Right ventricle myocardium inferior (tissue), 1 donor: Measurements from ENCODE around the gene FOXK1. TPM values are rescaled to one million over a fixed set of nuclear protein-coding genes. Genes with fewer than 3 reads are reported as not detected.

Experiments
- ATAC-seq: fragments of 200-7000 bp; cut with Tn5 transposase; one replicate; pipeline ENCODE4 v1.9.1; 2020; ENCODE audit warnings: mild to moderate bottlenecking, moderate library complexity
- DNase-seq: peaks from one replicate; pipeline ENCODE4 v3.0.0; 2021; ENCODE audit errors: missing footprints
- intact Hi-C: fragments of 100-400 bp; cut with DNase I; formaldehyde crosslinking; loops from one replicate; pipeline ENCODE4 v1.11.0; 2022
- total RNA-seq: library from RNA; stranded (reverse); fragmentation: NEBNext Ultra II Directional; extraction: Animal tissue kit (Norgen Biotek cat#: 25700); gene quantifications from one replicate; pipeline ENCODE4 v1.2.1, GENCODE V29; 2021
- donor health status: DM: no; HTN: yes; CAD: no; lungs with severe emphysema.

The FOXK1 gene
- total RNA-seq, 1 donor from 2014 or later, result 16.8 TPM

GRCh38 chr7:4730276-4730675, 48.2 kb downstream of the FOXK1 start:
- intact Hi-C loops, result no loop called here
- ATAC-seq (no peak), DNase-seq (peak; percentile 43)

- ATAC-seq, result no peak
- intact Hi-C loops, result no loop called here
- peak; percentile 54 for DNase-seq
Observed at GRCh38 chr7:4730971-4731370, 48.9 kb downstream of the FOXK1 start.

- ATAC-seq, result no peak
- intact Hi-C loops, result no loop called here
- no peak for DNase-seq
Observed at GRCh38 chr7:4731803-4732202, 49.7 kb downstream of the FOXK1 start.

GRCh38 chr7:4733936-4734528, 51.9 kb downstream of the FOXK1 start:
- intact Hi-C loops, result no loop called here
- DNase-seq (no peak), ATAC-seq (no peak)

GRCh38 chr7:4734587-4735345, 52.7 kb downstream of the FOXK1 start:
- DNase-seq, result no peak
- intact Hi-C loops, result no loop called here
- peak; percentile 47 for ATAC-seq

GRCh38 chr7:4737300-4737699, 55.2 kb downstream of the FOXK1 start:
- intact Hi-C loops, result no loop called here
- DNase-seq (no peak), ATAC-seq (no peak)

GRCh38 chr7:4738711-4739527, 56.8 kb downstream of the FOXK1 start:
- intact Hi-C loops, result no loop called here
- ATAC-seq (peak; percentile 55), DNase-seq (no peak)

GRCh38 chr7:4739528-4739992, 57.5 kb downstream of the FOXK1 start:
- DNase-seq, result no peak
- intact Hi-C loops, result no loop called here
- peak; percentile 71 for ATAC-seq

- intact Hi-C loops, result no loop called here
- ATAC-seq, result no peak
- DNase-seq, result no peak
Observed at GRCh38 chr7:4740796-4741195, 58.7 kb downstream of the FOXK1 start.

GRCh38 chr7:4742051-4742573, 60.0 kb downstream of the FOXK1 start:
- intact Hi-C loops, result no loop called here
- DNase-seq (no peak), ATAC-seq (no peak)

GRCh38 chr7:4742852-4743251, 60.8 kb downstream of the FOXK1 start:
- intact Hi-C loops, result no loop called here
- DNase-seq, result no peak
- no peak for ATAC-seq

- peak; percentile 97 for ATAC-seq
- peak; percentile 99 for DNase-seq
- intact Hi-C loops, result loop anchor here (1.0 to 5.0 kb wide), 4 partner anchors 29 to 102 kb away; partner anchors contain the start of gene FOXK1
Observed at GRCh38 chr7:4744391-4745264, 62.5 kb downstream of the FOXK1 start.

GRCh38 chr7:4745265-4745919, 63.3 kb downstream of the FOXK1 start:
- intact Hi-C loops, result loop anchor here (2.0 to 5.0 kb wide), 3 partner anchors 51 to 103 kb away; partner anchors contain the start of gene FOXK1
- DNase-seq (no peak), ATAC-seq (no peak)

- DNase-seq (no peak), ATAC-seq (no peak)
- intact Hi-C loops, result loop anchor here (2.0 to 5.0 kb wide), 3 partner anchors 51 to 104 kb away; partner anchors contain the start of gene FOXK1
Observed at GRCh38 chr7:4745971-4746919, 64.2 kb downstream of the FOXK1 start.

GRCh38 chr7:4747013-4747412, 64.9 kb downstream of the FOXK1 start:
- intact Hi-C loops, result loop anchor here (5.0 kb wide), 1 partner anchor 105 kb away; no protein-coding TSS in a partner anchor
- ATAC-seq, result no peak
- no peak for DNase-seq

- intact Hi-C loops, result loop anchor here (5.0 kb wide), 1 partner anchor 105 kb away; no protein-coding TSS in a partner anchor
- no peak for DNase-seq
- ATAC-seq, result no peak
Observed at GRCh38 chr7:4747746-4748145, 65.7 kb downstream of the FOXK1 start.
